ENCODE data around the gene AQP12A.
"Not testable (repeated sequence)": the region's sequence is repeated elsewhere in the genome, so short reads cannot be mapped to it uniquely, and the experiment has no call there.

Gene AQP12A

GRCh38 chr2:240662681-240663080, 29.0 kb upstream of the AQP12A start:
- FAIRE-seq: no peak

DNA sequence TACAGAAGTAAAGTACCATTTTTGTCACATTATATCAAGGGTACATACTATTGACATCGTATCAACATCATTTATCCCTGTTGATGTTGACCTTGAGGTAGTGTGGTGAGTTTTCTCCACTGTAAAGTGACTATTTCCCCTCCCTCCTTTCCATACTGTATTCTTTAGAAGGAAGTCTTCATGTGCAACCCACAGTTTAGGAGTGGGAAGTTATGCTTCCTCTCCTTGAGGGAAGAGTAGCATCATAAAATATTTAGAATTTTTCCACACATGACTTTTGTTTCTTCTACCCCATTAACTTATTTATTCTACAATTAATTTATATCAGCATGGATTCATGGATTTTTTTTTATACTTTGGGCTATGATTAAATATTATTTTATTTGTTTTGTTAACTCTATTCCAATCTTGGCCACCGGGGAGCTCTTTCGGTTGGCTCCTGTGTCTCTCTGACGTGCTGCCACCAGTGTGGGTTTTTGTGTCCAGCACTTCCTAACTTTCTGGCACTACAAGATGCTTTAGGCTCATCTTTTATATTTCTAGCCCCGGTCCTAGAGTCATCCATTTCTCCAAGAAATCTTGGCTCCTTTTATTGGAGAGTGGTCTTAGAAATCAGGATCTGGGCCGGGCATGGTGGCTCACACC, 28.0 kb upstream of the AQP12A start:
- FAIRE-seq: no peak

GRCh38 chr2:240664622-240665021, 27.0 kb upstream of the AQP12A start:
- no peak for FAIRE-seq

DNA sequence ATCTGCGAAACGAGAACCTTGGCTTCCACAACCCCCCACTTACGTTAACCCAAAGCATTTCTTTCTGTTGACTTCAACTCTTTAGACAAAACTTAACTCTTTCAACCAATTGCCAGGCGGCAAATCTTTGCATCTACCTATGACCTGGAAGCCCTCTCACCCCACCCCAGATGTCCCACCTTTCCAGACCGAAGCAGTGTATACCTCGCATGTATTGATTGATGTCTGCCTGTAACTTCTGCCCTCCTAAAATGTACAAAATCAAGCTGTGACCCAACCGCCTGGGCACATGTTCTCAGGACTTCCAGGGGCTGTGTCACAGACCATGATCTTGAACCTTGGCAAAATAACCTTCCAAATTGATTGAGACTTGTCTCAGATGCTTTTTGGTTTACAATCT, 21.3 kb upstream of the AQP12A start:
- no peak for FAIRE-seq

DNA sequence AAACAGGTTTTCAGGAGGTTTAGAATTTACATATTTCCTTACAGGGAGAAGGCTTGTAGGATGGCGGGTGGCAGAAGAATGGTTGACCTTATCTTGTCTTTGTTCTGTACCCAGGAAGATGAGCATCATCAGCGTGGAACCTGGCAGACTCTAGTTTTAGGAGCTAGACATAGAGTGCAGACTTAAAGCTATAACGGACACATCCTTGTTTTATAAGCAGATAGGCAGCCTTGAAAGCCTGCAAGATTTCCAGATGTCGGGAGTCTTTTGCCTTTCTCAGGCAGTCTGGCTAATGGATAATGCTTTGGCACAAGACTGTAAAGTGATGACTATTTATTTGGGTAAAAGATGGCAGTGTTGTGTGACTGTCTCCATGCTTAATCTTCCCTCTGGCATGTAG, 20.7 kb upstream of the AQP12A start:
- no peak for FAIRE-seq

DNA sequence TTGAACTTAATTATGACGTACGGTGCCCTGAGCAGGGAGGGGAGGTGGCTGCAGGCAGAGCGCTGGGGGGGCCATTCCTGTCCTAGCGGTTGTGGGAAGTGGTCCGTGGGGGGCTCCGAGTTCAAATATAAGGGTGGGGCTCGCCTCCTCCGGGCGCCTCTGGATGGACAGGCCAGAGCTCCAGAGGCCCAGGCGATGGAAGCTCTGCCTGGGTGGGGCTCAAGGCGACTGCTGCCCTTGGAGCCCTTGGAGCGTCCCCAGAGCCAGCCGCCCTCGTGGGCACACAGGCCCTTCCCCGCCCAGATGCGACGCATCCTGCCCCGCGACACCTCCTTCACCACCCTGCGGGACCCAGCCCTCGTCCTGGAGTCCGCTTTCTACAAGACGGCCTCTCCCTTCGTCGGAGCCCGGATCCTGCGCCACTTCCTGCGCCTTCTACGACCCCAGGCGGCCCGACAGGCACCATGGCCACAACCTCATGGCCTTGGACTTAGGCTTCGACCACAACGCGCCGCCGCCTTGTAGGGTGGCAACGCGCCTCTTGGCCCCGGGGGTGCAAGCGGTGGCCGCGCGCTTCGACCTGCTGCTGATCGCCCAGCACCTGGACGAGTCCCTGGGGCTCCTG, 19.5 kb upstream of the AQP12A start:
- FAIRE-seq: no peak

GRCh38 chr2:240672701-240673190, 18.9 kb upstream of the AQP12A start:
- no peak for FAIRE-seq

GRCh38 chr2:240674461-240675184, 17.0 kb upstream of the AQP12A start:
- FAIRE-seq: not testable (repeated sequence)

- not testable (repeated sequence) for FAIRE-seq
These were observed 16.3 kb upstream of the AQP12A start for GRCh38 chr2:240675345-240675744.

GRCh38 chr2:240678043-240678442, 13.6 kb upstream of the AQP12A start:
- FAIRE-seq: not testable (repeated sequence)

- not testable (repeated sequence) for FAIRE-seq
These were observed 12.8 kb upstream of the AQP12A start for GRCh38 chr2:240678909-240679308.

DNA sequence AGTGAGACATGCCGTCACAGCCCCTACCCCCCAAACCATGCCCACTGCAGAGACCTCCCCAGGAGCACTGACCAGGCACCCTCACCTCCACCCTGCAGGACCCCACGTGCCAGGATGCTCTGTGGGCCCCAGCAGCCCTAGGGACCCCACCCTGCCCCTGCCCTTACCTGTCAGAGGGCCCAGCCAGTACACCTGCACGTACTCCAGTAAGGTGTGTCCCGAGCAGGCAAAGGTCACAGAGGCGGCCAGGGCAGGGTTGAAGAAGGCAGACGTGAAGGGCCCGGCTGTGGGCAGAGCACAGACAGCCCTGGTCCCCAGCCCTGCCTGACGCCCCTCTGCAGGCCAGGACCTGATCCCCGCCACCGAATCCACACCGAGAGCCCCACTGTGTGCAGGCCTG, 11.5 kb upstream of the AQP12A start:
- not testable (repeated sequence) for FAIRE-seq

GRCh38 chr2:240682431-240683224, 9.0 kb upstream of the AQP12A start, which contains the start of gene AQP12B:
Gene AQP12B, minus strand, starts transcription at chr2:240682885. Its CDS starts 48 bp downstream, at chr2:240682837.
- FAIRE-seq: not testable (repeated sequence)

GRCh38 chr2:240683329-240683979, 8.2 kb upstream of the AQP12A start:
- FAIRE-seq: not testable (repeated sequence)

DNA sequence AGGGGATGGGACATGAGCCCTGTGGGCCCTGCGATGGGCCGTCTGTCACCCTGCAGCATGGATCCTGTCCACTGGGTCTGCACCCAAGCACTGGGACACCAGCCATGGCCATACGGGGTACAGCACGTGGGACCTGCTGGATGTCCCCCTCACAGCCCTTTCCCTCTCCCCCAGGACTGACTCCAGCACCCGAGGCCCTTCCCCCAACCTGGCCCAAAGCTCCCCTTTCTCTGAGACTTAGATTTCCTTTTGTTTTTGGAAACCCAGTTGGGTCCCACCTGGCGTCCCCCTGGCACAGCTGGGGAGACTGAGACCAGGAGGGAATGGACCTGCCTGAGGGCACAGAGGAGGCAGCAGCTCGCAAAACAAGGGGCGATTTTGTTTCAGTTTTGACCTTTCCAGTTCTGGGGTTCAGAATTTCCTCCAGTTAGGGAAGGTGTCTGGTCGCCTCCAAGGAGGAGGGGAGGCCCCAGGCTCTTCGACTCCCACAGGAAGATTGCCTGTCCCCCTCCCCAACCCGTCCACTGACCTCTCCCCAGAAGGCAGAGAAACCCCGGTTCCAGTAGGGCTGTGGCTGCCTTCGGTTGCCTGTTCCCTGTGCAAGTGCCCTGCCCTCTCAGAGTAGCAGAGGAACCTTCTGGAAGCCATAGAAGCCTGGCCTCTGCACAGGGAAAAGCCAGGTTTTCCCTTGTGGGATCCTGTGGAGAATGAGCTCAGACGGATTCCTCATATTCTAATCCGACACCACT, 7.5 kb upstream of the AQP12A start:
- FAIRE-seq: not testable (repeated sequence)

GRCh38 chr2:240685771-240686371, 5.8 kb upstream of the AQP12A start:
- no peak for FAIRE-seq

- no peak for FAIRE-seq
These were observed 5.2 kb upstream of the AQP12A start for GRCh38 chr2:240686460-240686859.

GRCh38 chr2:240687045-240687740, 4.5 kb upstream of the AQP12A start:
- FAIRE-seq: no peak

- FAIRE-seq: no peak
These were observed 3.7 kb upstream of the AQP12A start for GRCh38 chr2:240687741-240688552.

DNA sequence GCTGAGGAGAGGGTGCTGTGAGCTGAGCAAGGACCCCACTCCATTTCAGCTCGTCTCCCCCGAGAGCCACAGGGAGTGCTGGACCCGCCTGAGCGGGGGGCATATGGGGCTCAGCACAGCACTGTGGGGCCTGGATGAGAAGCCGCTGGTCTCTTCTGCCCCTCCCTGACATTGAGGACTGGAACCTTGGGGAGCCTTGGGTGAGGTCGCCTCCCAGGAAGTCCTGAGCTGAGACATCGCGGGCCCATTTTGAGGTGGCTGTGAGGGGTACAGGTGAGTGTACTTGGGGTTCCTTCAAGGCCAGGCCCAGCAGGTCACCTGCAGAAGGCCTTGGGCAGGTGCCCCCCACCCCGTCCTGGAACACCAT, 3.1 kb upstream of the AQP12A start:
- FAIRE-seq: no peak

All from A204.1 (cell line).